Measurements from ENCODE around the gene TMEM181.
"Not testable (repeated sequence)": the region's sequence is repeated elsewhere in the genome, so short reads cannot be mapped to it uniquely, and the experiment has no call there.

Gene TMEM181

DNA sequence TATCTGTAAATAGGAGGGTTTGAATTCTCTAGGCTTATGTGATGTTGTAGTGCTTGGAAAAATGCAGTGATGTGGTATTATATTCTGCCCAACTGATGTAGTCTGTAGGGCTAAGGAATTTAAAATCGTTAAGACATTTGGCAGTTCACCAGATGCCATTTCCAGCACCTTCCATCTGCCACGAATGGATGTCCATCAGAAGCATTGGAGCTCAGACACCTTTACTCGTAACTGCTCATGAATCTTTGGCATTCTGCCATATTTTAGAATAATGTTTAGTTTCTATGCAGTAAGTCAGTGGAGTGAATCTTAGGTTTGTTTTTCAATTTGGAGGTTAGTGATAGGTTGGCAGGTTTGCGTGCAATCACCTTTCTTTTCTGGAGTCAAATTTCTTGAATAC lies 87.6 kb downstream of the TMEM181 start:
- DNase-seq (ENCODE audit: extremely low read depth, low read depth), result no peak
- TF ChIP-seq, protein P1, sequence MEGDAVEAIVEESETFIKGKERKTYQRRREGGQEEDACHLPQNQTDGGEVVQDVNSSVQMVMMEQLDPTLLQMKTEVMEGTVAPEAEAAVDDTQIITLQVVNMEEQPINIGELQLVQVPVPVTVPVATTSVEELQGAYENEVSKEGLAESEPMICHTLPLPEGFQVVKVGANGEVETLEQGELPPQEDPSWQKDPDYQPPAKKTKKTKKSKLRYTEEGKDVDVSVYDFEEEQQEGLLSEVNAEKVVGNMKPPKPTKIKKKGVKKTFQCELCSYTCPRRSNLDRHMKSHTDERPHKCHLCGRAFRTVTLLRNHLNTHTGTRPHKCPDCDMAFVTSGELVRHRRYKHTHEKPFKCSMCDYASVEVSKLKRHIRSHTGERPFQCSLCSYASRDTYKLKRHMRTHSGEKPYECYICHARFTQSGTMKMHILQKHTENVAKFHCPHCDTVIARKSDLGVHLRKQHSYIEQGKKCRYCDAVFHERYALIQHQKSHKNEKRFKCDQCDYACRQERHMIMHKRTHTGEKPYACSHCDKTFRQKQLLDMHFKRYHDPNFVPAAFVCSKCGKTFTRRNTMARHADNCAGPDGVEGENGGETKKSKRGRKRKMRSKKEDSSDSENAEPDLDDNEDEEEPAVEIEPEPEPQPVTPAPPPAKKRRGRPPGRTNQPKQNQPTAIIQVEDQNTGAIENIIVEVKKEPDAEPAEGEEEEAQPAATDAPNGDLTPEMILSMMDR (IDR thresholded peaks at IDR 0.05; ENCODE audit: low read depth, low read length, missing control alignments), result no peak

DNA sequence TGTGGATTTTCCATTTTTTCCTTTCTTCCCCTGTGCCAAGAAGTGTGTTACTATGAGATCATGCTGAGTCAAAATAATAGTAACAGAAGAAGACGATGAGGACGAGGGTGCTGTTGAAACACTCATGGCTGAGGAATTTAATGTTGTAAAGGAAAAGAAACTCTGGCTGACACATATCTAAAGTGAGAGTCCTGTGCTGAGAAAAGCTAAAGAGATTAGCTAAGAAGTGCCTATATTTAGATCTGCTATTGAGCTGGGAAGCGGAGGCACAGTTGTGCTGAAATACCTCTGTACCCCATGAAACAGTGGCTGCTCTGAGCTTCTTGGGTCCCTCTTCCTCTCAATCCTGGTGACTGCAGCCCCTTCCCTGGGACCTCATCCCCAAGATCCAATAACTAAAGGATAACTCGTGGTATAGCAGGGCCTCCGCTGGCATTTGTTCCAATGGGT lies 88.8 kb downstream of the TMEM181 start:
- H3K4me3 ChIP-seq (replicated peaks; ENCODE audit: low read depth, low read length), result no peak overlapping the region
- TF ChIP-seq, protein P1 (IDR thresholded peaks at IDR 0.05; ENCODE audit: low read depth, low read length, missing control alignments), result no peak
- DNase-seq (ENCODE audit: extremely low read depth, low read depth), result no peak

More for the DNA sequence above, 87.6 kb downstream of the TMEM181 start:
- no peak overlapping the region for H3K4me3 ChIP-seq (replicated peaks; ENCODE audit: low read depth, low read length)

DNA sequence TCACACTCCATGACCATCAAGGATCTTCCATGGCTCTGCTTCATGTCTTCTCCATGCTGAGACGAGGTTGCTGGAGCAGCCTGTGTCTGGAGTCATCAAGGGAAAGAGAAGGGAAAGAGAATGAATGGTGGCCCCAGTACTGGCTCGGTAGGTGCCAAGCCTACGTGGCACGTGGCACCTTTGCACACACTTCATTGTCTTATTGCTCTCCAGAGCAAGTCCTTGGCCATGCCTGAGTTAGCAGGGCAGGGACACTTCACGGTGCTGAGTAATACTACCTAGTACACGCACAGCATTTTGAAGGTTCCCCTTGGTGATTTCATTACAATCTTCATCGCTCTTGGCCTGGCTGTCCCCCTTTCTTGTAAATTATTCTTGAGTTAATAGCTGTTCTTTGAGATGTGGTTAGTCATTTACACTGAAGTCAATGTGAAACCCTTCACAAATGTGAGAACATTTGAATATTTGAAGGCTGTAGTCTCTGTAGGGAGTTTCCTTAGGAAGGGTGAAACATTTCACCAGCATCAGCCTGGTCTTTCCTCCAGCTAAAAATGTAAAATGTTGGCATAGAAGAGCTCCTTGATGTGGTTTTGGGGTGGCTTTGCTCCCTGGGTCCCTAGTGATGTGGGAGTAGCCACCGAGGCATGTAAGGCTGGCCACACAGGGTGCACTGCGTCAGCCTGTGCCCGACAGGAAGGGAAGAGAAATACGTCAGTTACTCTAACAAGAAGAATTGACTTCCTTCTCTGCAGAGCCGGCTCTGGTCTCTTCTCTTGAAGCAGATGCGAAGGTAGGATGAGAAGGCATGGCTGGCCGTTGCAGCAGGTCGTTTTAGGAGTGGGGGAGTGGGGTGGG lies 89.6 kb downstream of the TMEM181 start, which contains the start of gene SYTL3:
TSS of gene SYTL3 (plus strand) at position 766 of the 855 bp plus-strand sequence. CDS start 13,215 bp downstream, outside the sequence.
- TF ChIP-seq, protein P1 (IDR thresholded peaks at IDR 0.05; ENCODE audit: low read depth, low read length, missing control alignments), result no peak
- H3K4me3 ChIP-seq (replicated peaks; ENCODE audit: low read depth, low read length), result no peak within 1 kb of the TSS
- DNase-seq (ENCODE audit: extremely low read depth, low read depth), result no peak

DNA sequence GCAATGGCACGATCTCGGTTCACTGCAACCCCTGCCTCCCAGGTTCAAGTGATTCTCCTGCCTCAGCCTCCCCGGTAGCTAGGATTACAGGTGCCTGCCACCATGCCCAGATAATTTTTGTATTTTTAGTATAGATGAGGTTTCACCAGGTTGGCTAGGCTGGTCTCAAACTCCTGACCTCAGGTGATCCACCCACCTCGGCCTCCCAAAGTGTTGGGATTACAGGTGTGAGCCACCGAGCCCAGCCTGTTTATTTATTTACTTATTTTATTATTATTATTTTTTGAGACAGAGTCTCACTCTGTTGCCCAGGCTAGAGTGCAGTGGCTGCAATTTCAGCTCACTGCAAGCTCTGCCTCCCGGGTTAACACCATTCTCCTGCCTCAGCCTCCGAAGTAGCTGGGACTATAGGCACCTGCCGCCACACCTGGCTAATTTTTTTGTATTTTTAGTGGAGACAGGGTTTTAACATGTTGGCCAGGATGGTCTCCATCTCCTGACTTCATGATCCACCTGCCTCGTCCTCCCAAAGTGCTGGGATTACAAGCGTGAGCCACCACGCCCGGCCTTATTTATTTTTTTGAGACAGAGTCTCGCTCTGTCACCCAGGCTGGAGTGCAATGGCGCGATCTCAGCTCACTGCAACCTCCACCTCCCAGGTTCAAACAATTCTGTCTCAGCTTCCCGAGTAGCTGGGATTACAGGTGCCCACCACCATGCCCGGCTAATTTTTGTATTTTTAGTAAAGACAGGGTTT lies 92.3 kb downstream of the TMEM181 start:
- not testable (repeated sequence) for H3K4me3 ChIP-seq (replicated peaks; ENCODE audit: low read depth, low read length)

DNA sequence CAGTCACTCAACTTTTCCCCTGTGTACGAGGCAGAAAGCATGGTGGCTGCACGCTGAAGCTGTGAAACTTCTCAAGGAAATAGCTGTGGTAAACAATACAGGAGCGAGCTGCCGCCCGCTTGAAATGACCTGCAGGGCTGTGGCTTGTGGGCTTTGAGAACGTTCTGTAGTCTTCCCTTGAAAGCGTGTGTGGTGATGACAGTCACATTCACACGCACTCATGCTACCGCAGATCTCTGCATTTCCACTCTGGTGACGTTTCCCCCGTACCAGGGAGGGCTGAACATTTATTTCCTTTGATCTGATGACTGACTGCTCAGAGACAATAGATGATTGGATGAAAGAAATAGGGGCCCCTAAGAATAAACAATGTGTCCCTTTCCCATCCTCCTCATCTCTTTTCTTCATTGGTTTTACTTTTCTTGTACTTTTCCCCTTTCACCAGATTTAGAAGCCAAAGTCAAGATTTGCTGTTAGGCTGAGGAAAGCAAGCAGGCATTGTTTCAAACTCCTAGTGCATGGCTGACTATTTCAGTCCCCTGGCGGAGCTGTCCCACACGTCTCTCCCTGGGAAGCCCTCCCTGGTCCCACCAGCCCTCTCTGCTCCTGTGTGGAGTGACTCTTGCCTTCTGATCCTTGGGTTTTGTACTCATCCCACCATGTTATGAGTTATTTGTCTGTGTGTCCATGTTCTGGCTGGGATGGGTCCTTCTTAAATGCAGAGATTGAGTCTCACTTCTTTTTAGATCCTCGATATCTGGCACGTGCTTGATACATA lies 93.9 kb downstream of the TMEM181 start:
- TF ChIP-seq, protein P1 (IDR thresholded peaks at IDR 0.05; ENCODE audit: low read depth, low read length, missing control alignments), result no peak
- no peak overlapping the region for H3K4me3 ChIP-seq (replicated peaks; ENCODE audit: low read depth, low read length)
- no peak for DNase-seq (ENCODE audit: extremely low read depth, low read depth)

More for the DNA sequence above, 92.3 kb downstream of the TMEM181 start:
- DNase-seq (ENCODE audit: extremely low read depth, low read depth), result not testable (repeated sequence)

DNA sequence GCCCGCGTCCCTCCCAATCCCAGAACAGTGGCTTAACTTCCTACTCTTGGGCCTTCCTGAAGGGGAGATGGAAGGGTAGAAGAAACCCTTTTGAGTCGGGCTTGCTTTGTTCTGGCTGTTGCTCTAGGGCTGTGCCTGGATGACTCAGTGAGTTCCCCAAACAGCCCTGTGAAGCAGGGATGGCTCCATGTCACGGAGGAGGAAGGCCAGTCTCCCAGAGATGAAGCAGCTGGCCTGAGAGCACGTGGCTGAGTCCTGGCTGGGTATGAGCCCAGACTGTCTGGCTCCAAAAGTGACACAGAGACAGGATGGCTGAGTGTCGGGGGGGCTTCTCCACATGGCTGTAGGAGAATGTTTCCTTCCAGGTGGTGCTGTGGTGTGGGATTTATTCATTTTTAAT lies 94.6 kb downstream of the TMEM181 start:
- no peak overlapping the region for H3K4me3 ChIP-seq (replicated peaks; ENCODE audit: low read depth, low read length)
- DNase-seq (ENCODE audit: extremely low read depth, low read depth), result no peak
- TF ChIP-seq, protein P1 (IDR thresholded peaks at IDR 0.05; ENCODE audit: low read depth, low read length, missing control alignments), result no peak
